ENCODE data around the gene CGGBP1.
"Not testable (repeated sequence)": the region's sequence is repeated elsewhere in the genome, so short reads cannot be mapped to it uniquely, and the experiment has no call there.

CGGBP1 gene

GRCh38 chr3:88033808-88034207, 25.0 kb downstream of the CGGBP1 start:
- no peak for DNase-seq

DNA sequence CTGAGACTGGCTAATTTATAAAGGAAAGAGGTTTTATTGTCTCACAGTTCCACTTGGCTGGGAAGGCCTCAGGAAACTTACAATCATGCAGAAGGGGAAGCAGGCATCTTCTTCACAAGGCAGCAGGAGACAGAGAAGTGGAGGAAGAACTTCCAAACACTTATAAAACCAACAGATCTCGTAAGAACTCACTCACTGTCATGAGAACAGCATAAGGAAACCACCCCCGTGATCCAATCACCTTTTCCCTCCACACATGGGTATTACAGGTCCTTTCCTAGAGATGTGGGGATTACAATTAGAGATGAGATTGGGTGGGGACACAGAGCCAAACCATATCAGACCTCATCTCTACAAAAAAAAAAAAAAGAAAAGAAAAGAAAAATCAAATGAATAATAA, 25.7 kb downstream of the CGGBP1 start:
- no peak for DNase-seq

DNA sequence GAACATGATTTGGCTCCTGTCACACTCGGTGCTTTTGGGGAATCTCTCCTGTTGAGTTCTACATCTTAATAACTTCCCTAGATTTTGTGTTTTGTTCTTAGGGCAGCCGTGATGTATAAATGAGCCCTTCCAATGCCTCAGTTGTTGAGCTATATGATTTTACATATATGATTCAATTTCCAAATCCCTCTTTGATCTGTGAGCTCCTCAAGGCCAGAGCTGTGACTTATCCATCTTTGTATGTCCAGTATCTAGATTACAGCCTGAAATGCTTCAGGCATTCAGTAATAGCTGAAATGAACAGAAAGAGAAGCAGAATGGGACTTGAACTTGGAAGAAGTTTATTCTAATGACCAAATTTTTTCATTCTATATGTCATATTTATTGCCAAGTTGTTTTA, 26.6 kb downstream of the CGGBP1 start:
- DNase-seq, result no peak

- DNase-seq, result no peak
Measured at GRCh38 chr3:88031642-88032077, 27.1 kb downstream of the CGGBP1 start.

DNA sequence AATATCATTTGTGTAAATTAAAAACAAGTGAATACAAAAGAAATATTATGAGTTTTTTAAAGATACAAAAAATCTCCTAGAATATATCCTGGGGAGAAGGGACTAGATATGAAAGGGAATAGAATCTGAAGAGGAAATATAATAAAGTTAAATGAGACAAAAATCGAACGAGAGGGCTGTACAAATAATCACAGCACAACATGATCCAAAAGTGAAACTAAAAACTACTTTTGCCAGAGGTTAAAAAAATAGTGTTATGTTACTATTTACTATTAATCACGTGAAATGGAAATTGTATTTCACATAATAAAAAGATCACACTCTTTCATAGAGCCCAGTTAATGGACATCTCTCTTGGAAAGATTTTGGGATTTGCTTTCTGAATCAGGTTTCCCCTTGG, 28.6 kb downstream of the CGGBP1 start:
- DNase-seq, result no peak

DNA sequence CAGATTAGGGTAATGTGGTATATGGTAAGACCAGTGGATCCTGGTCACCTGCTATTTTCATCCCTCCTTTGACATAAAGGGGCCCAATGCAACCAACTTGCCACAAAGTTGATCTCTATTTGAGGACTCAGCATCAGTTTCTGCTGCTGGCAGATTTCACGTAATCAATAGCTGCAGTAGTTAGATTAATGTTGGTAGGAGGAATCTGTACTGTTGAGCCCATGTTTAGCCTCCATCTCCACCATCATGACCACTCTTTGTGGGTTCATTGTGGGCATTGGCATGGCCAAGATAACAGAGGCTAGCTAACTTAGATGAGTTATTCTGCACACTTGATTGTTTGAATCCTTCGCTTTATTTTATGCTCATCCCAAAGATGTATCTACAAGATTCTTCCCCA, 29.9 kb downstream of the CGGBP1 start:
- no peak for DNase-seq

- no peak for DNase-seq
Measured at GRCh38 chr3:88025001-88025552, 33.7 kb downstream of the CGGBP1 start.

GRCh38 chr3:88019024-88019423, 39.8 kb downstream of the CGGBP1 start:
- DNase-seq, result no peak

DNA sequence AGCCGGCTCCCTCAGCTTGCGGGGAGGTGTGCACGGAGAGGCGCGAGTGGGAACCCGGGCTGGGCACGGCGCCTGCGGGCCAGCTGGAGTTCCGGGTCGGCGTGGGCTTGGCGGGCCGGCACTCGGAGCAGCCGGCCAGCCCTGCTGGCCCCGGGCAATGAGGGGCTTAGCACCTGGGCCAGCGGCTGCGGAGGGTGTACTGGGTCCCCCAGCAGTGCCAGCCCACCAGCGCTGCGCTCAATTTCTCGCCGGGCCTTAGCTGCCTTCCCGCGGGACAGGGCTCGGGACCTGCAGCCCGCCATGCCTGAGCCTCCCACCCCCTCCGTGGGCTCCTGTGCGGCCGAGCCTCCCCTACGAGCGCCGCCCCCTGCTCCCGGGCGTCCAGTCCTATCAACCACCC, 43.1 kb downstream of the CGGBP1 start:
- DNase-seq, result not testable (repeated sequence)

DNA sequence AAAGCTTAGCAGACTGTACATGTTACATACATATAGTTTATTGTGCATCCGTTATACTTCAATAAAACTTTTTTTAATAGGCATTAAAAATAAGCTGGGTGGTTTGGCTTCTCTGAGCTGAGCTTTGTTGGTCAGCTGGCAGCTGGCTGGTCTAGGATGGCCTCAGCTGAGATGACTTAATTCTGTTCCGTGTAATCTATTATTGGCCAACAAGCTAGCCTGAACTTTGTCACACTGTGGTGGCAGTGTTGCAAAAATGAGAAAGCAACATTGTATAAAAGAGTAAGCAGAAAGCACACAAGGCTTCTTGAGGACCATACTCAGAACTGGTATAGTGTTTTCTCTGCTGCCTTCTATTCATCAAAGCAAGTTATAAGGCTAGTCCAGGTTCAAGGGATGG, 45.2 kb downstream of the CGGBP1 start:
- DNase-seq, result no peak

- DNase-seq, result no peak
Measured at GRCh38 chr3:88010810-88011209, 48.0 kb downstream of the CGGBP1 start.

DNA sequence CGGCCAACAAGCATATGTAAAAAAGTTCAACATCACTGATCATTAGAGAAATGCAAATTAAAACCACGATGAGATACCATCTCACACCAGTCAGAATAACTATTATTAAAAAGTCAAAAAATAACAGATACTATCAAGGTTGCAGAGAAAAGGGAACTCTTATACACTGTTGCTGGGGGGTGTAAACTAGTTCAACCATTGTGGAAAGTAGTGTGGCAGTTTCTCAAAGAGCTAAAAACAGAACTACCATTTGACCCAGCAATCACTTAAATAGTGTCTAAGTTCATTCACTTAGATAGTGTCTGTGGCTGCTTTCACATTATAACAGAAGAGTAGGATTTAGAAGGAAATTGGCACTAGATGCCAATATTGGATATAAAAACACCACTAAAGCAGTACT, 49.7 kb downstream of the CGGBP1 start:
- DNase-seq, result no peak

GRCh38 chr3:88005066-88005465, 53.7 kb downstream of the CGGBP1 start:
- no peak for DNase-seq

- no peak for DNase-seq
Measured at GRCh38 chr3:88003115-88003755, 55.6 kb downstream of the CGGBP1 start.

- no peak for DNase-seq
Measured at GRCh38 chr3:88002448-88002847, 56.4 kb downstream of the CGGBP1 start.
